Keratinocyte (primary cell): Measurements from ENCODE around the gene EPG5. TPM values are rescaled to one million over a fixed set of nuclear protein-coding genes. Genes with fewer than 3 reads are reported as not detected.

ENCODE experiments used
- DNase-seq: peaks from one replicate; pipeline ENCODE4 v3.0.0-alpha.2; 2011; ENCODE audit warnings: low read depth, missing footprints, low spot score
- FAIRE-seq: peaks from 2 replicates; lab custom pipeline; 2011; peaks lifted over from hg19 to GRCh38; lab: Jason Lieb, UNC
- H2AFZ ChIP-seq: 2 replicates; pipeline ENCODE4 v1.6.0; 2012; ENCODE audit warnings: low read length, control low read depth, inconsistent platforms; ENCODE audit not compliant: control insufficient read depth
- H3K27ac ChIP-seq: 2 replicates; pipeline ENCODE4 v1.5.1; 2011; ENCODE audit warnings: low read length; ENCODE audit not compliant: control insufficient read depth, insufficient read depth
- H3K27me3 ChIP-seq: 3 replicates; pipeline ENCODE4 v1.6.0; 2011; ENCODE audit warnings: low read length; ENCODE audit not compliant: control insufficient read depth, insufficient read depth; ENCODE audit errors: extremely low read depth
- H3K36me3 ChIP-seq, 2 experiments: 2 replicates in 1 of 2; 3 replicates in 1 of 2; pipeline ENCODE4 v1.5.1; 2011; ENCODE audit warnings: low read length in 2 of 2, mild to moderate bottlenecking in 1 of 2; ENCODE audit not compliant: control insufficient read depth in 2 of 2, insufficient read depth in 2 of 2; ENCODE audit errors: extremely low read depth in 1 of 2
- H3K4me1 ChIP-seq: 3 replicates; pipeline ENCODE4 v1.5.1; 2011; ENCODE audit warnings: low read length; ENCODE audit not compliant: control insufficient read depth, insufficient read depth; ENCODE audit errors: extremely low read depth
- H3K4me2 ChIP-seq: 3 replicates; pipeline ENCODE4 v1.6.0; 2011; ENCODE audit warnings: low read depth, low read length; ENCODE audit not compliant: control insufficient read depth, insufficient read depth; ENCODE audit errors: extremely low read depth
- H3K4me3 ChIP-seq, 3 experiments: fragments of 200-600 bp in 1 of 3; sonication (generic) in 1 of 3; 2 replicates in 2 of 3; 3 replicates in 1 of 3; pipeline ENCODE4 v1.5.1; 2011 to 2016; ENCODE audit warnings: low read length in 3 of 3, mild to moderate bottlenecking in 3 of 3, control low read depth in 2 of 3, inconsistent platforms in 1 of 3, low read depth in 1 of 3, mixed read lengths in 1 of 3, mixed run types in 1 of 3, moderate library complexity in 1 of 3; ENCODE audit not compliant: control insufficient read depth in 2 of 3, insufficient read depth in 2 of 3; ENCODE audit errors: extremely low read depth in 1 of 3
- H3K79me2 ChIP-seq: 2 replicates; pipeline ENCODE4 v1.6.0; 2012; ENCODE audit warnings: low read length; ENCODE audit not compliant: control insufficient read depth, insufficient read depth
- H3K9ac ChIP-seq: 3 replicates; pipeline ENCODE4 v1.6.0; 2011; ENCODE audit warnings: low read length; ENCODE audit not compliant: control insufficient read depth, insufficient read depth; ENCODE audit errors: extremely low read depth
- H3K9me1 ChIP-seq: 3 replicates; pipeline ENCODE4 v1.6.0; 2011; ENCODE audit warnings: low read length; ENCODE audit not compliant: control insufficient read depth, insufficient read depth; ENCODE audit errors: extremely low read depth
- H3K9me3 ChIP-seq: 2 replicates; pipeline ENCODE4 v1.5.1; 2012; ENCODE audit warnings: low read depth, low read length; ENCODE audit not compliant: control insufficient read depth
- H4K20me1 ChIP-seq: 3 replicates; pipeline ENCODE4 v1.6.0; 2011; ENCODE audit warnings: low read length; ENCODE audit not compliant: control insufficient read depth, insufficient read depth; ENCODE audit errors: extremely low read depth
- CTCF ChIP-seq, 3 experiments: IDR thresholded peaks in 1 of 3; conservative IDR thresholded peaks in 1 of 3; optimal IDR thresholded peaks in 1 of 3; 2 replicates in 2 of 3; 3 replicates in 1 of 3; pipeline versions ENCODE3 to v1.5.1; 2011; ENCODE audit warnings: low read length in 3 of 3, mild to moderate bottlenecking in 3 of 3, moderate library complexity in 2 of 3, control low read depth in 1 of 3, inconsistent platforms in 1 of 3; ENCODE audit not compliant: insufficient read depth in 2 of 3; ENCODE audit errors: extremely low read depth in 1 of 3
- EZH2 ChIP-seq: IDR thresholded peaks from one replicate; pipeline ENCODE4 v1.6.1; 2012; ENCODE audit warnings: inconsistent platforms, mild to moderate bottlenecking, low read length, moderate library complexity
- dilution Hi-C: fragments of 300-500 bp; cut with MboI; formaldehyde crosslinking; loops from one replicate; pipeline ENCODE4 v1.7.0; 2020; ENCODE audit warnings: low sequenced_read_pairs; ENCODE audit not compliant: extremely low pct_ligation_motif_present
- polyA plus RNA-seq, 5 experiments: library from polyadenylated mRNA; depleted of rRNA in 3 of 5; stranded (reverse) in 3 of 5; stranded (forward) in 1 of 5; unstranded in 1 of 5; fragments of >200 nt; gene quantifications; 1 replicate in 1 of 5; 2 replicates in 3 of 5; 3 replicates in 1 of 5; pipeline versions ENCODE4 v1.2.1 to v1.2.3, GENCODE V29; 2011 to 2012; ENCODE audit warnings: missing spikeins in 2 of 5, low read depth in 1 of 5, low replicate concordance in 1 of 5

The EPG5 gene
- polyA plus RNA-seq, 1 donor (not counting 4 experiments of a cell fraction or from before 2014, with no cell fraction given), result 17.8 TPM

DNA sequence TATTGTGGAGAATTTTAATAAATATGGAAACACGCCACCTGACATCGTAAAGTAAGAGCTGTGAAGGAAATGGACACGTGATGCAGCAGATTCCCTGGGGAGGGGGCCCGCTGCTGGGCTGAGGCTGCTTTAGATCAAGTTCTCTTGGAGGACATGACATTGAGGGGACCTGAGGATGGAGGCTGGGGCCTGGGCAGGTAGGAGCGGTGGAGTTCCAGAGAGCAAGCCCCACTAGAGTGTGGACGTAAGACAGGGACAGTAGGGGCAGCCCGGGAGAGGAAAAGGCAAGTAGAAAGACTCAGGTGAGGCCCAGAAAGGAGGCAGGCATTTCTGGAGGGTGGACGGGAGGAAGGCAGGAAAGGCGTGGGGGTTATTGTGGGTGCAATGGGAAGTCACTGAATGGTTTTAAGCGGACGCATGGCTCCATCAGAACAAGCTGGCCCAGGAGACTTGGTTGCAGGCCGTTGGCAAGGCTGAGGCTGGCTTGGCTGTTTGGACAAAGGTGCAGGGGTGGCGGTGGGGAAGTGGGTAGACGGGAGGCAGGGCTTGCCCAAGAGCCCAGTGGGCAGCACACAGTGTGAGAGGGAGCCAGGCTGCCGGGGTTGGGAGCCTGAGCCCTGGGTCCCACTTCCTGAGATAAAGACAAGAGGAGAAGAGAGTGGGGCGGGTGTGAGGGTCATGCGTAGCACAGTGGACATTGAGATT lies 125.9 kb downstream of the EPG5 start:
- H3K4me1 ChIP-seq, result peaks cover 18% of the 10 kb centered on the region
- dilution Hi-C loops, result no loop called here
- TF ChIP-seq EZH2, result no peak
- TF ChIP-seq CTCF (optimal IDR thresholded peaks at IDR 0.05 in 1 of 3, IDR thresholded peaks at IDR 0.05 in 1 of 3, conservative IDR thresholded peaks at IDR 0.05 in 1 of 3; ENCODE audit: extremely low read depth in 1 of 3, insufficient read depth in 2 of 3, low read length in 3 of 3), result no peak
- no peak for FAIRE-seq
- no peaks in the 10 kb centered on the region for H3K79me2 ChIP-seq
- no peak overlapping the region for H3K9ac ChIP-seq
- H2AFZ ChIP-seq, result no peak overlapping the region
- H3K9me1 ChIP-seq, result no peaks in the 10 kb centered on the region
- H3K36me3 ChIP-seq, result no peaks in the 10 kb centered on the region
- no peaks in the 10 kb centered on the region for H4K20me1 ChIP-seq
- H3K27ac ChIP-seq, result no peak overlapping the region
- peaks cover 9% of the 10 kb centered on the region for H3K27me3 ChIP-seq
- no peak overlapping the region for H3K4me2 ChIP-seq
- no peaks in the 10 kb centered on the region for H3K9me3 ChIP-seq
- H3K4me3 ChIP-seq, result no peak overlapping the region
- no peak for DNase-seq

DNA sequence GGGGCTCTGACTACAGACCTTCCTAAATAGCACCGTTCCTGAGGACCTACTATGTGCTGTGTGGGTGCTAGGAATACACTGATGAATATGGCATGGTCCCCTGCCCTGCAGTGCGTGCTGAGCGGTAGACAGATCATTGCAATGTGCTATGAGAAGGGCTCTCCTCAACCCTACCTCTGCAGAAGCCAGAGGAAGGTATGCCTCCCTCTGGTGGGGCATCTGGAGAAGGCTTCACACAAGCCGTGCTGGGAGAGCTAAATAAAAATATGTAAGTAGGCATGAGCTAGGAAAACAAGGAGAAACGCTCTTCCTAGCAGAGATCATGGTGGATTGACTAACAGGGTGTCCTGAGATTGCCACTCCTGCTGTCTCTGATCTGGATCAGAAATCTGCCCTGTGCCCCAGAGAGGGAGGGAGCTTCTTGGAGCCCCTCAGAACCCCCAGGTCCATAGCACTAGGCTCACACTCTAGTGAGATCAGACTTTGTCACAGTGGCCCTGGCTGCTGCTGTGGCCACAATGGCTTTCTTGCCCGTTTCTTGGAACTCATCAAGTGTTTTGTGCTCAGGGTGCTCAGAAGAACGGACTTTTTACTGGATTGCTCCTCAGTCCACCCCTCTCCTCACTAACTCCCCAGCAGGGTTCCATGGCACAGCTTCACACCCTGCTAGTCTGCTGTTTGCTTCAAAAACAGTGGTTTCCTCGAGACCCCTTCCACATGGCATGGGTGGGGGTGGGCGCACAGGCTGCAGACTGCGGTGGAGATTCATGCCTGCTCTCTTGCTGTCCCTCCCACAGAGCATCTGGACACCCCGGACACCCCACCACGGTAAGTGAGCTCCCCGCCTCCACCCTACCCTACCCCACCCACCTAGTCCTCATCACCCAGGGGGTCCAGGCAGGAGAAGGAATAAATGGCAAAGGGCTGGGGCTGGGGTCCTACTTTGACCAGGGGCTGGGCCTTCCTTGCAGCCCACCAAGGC lies 127.4 kb downstream of the EPG5 start:
- Histone ChIP-seq H3K9me1 (no peaks in the 10 kb centered on the region), H3K79me2 (no peaks in the 10 kb centered on the region), H3K27me3 (peaks cover 9% of the 10 kb centered on the region), H3K4me3 (no peak overlapping the region), H3K9me3 (no peaks in the 10 kb centered on the region), H3K4me2 (no peak overlapping the region), H3K4me1 (peaks cover 18% of the 10 kb centered on the region), H3K27ac (no peak overlapping the region), H2AFZ (peak overlapping the region; percentile 7), H3K36me3 (no peaks in the 10 kb centered on the region), H3K9ac (no peak overlapping the region), H4K20me1 (no peaks in the 10 kb centered on the region)
- dilution Hi-C loops, result no loop called here
- FAIRE-seq (peak; percentile 95), DNase-seq (peak; percentile 35)
- TF ChIP-seq CTCF (optimal IDR thresholded peaks at IDR 0.05 in 1 of 3, IDR thresholded peaks at IDR 0.05 in 1 of 3, conservative IDR thresholded peaks at IDR 0.05 in 1 of 3; ENCODE audit: extremely low read depth in 1 of 3, insufficient read depth in 2 of 3, low read length in 3 of 3) (peak; percentile 82 to 88 (median 83)), EZH2 (no peak)
